ENCODE results near the gene EDA2R. TPM values are rescaled to one million over a fixed set of nuclear protein-coding genes. Genes with fewer than 3 reads are reported as not detected.

EDA2R gene, protein sequence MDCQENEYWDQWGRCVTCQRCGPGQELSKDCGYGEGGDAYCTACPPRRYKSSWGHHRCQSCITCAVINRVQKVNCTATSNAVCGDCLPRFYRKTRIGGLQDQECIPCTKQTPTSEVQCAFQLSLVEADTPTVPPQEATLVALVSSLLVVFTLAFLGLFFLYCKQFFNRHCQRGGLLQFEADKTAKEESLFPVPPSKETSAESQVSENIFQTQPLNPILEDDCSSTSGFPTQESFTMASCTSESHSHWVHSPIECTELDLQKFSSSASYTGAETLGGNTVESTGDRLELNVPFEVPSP
- 7.0 and 7.6 TPM in 2 replicates for total RNA-seq

DNA sequence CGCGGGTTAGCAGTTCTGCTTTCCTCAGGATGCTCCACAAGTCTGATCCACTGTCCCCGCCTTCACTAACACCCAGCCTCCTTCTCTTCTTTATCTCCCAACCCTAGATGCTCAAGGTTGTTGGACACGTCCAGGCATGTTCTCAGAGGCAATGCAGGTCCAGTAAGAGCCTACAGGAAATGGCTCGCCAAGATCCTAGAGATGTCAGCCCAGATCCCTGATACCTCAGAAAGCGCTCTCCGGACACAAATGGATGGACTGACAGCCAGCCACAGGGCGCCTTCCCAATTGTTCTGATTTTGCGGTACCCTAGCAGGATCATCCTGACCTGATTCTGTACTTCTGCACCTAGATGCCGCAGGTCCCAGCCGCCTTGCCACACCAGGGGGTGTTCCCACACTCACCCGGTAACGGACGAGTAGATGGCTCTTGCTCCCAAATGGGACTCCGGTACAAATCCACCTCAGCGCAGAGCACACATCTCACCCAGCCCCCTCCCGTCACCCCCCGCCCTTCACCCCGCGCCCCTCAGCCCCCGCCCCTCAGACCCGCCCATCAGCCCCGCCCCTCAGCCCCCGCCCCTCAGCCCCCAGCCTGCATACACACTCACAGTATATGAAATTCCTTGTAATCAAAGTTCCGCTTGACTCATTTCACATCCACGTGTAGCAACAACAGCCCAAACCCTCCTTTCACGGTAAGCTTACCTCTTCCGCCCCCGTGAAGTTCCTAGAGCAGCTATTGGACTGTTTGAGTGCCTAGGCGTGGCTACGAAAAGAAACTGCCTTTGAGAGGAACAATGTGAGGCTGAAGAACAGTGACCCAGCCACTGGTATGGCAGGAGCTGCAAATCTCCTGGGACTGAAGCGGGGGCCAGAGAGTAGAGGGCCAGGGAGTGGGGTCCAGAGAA is at the start of gene EDA2R:
Gene EDA2R (minus strand): TSS at position 488 of the 910 bp plus-strand sequence. CDS start 23,058 bp downstream, outside the sequence.
- no peak for DNase-seq (ENCODE audit: extremely low read depth, low read depth, low spot score)

DNA sequence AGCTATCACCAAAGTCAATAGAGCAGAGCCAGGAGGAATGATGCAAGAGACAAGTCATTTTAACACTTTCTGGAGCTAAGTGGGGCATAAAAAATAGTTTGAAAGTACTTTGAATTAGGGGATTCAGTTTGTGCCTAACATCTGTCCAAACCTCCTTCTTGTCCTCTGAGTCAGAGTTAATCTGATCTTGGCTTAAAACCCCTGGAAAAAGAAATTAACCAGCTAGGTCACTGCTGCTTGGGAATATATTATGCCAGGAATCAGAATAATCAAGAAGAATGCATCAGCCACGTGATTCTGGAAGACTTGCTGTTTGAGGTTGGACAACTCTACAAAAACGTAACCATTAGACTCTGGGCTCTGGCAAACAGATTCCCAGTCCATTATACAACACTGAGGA is 45.3 kb upstream of the EDA2R start:
- DNase-seq (ENCODE audit: extremely low read depth, low read depth, low spot score), result no peak

DNA sequence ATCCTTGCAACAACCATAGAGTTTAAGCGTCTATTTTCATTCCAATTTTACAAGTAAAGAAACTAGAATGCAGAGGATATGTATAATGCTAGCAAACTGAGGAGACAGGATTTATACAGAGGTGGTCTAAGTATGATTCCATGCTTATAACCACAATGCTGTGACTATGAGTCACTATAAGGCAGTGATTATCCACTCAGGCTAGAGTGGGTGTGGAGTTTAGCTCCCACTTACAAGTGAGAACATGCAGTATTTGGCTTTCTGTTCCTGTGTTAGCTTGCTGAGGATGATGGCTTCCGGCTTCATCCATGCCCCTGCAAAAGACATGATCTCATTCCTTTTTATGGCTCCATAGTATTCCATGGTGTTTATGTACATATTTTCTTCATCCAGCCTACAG is 41.6 kb upstream of the EDA2R start:
- no peak for DNase-seq (ENCODE audit: extremely low read depth, low read depth, low spot score)

DNA sequence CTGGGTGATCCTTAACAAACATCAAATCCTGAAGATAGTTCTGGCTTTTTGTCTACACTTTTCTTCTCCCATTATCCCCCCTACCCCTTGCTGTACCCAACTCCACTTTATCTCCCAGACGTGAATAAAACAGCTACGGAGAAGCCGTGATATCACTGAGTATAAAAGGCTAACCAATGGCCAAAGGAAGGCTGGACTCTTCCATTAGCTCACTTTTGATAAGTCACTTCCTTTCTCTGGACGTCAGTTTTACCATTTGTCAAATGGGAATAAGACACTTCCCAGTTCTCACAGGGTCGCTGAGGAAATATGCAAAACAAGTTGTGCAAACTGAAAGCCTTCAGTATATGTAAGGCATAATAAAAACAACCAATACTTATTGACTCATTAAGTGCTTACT is 38.6 kb upstream of the EDA2R start:
- no peak for DNase-seq (ENCODE audit: extremely low read depth, low read depth, low spot score)

DNA sequence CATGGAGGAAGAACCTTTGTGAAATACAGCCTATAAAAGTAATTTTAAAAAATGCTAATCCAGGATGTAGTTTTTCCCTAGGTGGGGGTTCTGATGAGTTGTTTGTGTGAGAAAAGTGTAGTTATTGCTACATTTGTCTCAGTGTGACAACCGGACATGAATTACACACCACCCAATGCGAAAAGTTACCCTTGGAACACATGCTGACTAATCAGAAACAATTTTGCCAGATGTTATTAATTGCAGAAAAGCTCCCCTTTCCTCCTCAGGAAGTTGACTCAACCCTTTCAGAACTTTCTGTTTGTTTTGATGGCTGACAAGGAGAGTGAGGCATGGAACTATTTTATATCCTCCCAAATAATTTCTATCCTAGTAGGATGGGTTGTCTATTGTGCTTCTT is 38.1 kb upstream of the EDA2R start:
- DNase-seq (ENCODE audit: extremely low read depth, low read depth, low spot score), result no peak

DNA sequence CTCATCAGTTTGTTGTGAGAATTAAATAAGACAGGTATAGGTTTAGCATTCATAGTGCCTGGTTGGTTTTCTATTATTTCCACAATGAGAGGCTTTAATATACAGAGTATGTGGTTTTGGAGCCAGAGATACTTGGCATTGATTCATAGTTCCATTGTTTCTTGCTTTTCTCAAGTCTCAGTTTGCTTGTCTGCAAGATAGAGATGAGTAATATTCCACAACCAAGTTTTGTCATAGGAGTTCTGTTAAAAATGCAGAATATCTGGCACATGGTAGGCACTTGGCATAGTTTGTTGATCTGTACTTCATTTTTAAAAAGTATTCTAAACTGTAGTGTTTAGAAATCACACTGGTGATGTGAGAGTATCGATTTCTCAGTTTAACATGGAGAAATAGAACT is 37.5 kb upstream of the EDA2R start:
- no peak for DNase-seq (ENCODE audit: extremely low read depth, low read depth, low spot score)

DNA sequence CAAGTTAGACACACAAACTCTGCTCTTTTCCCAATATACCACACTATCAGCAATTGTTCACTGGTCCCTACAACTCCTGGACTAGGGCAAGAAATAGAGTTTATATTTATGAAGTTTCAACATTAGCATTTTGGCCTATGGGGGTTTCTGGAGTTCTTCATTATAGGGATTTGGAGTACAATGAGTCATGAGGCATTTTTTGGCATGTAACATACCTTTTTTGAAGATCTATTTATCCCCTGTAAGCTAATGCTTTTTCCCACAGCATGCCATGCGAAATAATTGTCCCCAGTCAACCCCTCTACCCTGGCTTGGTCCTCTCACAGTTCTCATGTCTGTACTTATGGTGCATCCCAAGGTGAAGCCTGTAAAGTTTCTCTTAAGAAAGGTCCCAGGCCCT is 36.7 kb upstream of the EDA2R start:
- DNase-seq (ENCODE audit: extremely low read depth, low read depth, low spot score), result no peak

DNA sequence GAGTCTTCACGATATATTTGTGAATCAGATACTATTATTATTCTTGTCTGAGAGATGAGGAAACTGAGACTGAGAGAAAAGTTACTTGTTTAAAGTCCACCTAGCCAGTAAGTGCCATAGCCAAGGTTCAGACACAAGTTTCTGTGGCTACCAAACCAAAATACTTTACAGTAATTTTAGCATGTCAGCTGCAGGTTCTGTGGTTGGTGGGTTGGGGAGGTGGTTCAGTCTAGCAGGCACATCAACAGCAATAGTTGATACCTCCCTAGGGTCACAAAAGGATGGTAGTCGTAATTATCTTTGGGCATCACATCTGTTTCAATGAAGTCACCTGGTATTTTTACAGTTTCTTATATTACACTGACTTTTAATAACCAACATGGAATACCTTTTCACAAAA is 35.6 kb upstream of the EDA2R start:
- no peak for DNase-seq (ENCODE audit: extremely low read depth, low read depth, low spot score)

DNA sequence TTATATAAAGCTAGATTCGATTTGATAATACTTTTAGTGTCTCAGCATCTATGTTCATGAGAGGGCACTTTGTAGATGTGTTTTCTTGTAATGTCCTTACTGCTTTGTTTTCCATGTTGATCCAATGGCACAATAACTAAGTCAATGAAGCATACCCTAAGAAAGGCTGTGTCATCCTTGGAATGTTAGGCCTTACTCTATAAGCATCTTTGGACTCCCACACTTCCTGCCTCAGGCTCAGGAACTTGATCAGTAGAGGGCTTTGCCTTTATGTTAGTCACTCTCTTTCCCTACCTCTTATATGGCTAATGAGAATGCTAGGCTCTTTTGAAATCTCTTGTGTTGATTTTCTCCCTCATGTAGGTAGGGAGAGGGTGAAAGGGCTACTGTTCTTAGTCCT is 33.2 kb upstream of the EDA2R start:
- DNase-seq (ENCODE audit: extremely low read depth, low read depth, low spot score), result no peak

DNA sequence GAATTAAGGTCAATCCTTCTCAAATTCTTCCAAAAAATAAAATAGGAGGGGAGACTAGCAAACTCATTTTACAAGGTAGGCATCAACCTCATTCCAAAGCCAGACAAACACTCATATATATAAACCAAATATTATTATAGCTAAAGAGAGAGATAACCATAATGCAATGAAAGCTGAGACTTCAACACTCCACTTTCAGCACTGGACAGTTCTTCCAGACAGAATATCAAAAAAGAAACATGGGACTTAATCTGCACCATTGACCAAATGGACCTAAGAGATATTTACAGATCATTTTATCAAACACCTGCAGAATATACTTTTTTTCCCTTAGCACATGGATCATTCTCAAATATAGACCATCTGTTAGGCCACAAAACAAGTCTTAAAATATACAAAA is 15.5 kb upstream of the EDA2R start:
- no peak for DNase-seq (ENCODE audit: extremely low read depth, low read depth, low spot score)

DNA sequence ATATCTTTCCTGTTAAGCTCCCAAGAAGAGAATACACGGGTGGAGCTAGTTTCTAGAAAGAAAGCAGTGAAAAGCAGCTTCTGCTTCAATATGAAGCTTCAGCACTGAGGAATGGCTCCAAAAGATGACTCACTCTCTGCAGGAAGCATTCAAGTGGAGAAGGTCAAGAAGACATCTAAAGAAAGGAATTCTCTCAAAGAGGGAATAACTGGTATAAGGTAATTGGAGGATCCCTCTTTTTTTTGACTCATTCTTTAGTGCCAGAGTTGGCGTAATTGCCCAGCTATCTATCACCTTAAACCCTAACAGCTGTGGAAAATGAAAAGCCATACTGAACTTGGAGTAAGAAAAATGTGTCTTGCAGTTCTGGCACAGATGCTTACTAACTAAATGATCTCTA is 3.5 kb downstream of the EDA2R start:
- DNase-seq (ENCODE audit: extremely low read depth, low read depth, low spot score), result no peak

DNA sequence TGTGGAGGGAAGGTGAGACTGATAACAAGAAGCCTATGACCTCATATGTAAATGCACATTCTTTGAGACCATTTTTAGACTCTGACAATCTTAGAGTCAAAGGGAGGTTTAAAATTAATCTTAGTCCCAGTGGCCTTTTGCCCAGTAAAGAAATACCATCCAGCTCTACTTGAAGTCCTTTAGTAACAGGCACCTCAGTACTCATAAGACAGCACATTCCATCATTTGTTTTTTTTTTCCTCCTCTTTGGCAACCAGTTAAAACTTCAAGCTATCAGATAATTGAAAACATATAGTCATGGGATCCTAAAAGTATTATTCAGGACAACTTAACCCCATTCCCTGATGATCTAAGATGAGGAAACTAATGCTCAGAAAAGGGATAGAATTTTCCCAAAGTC is 4.6 kb downstream of the EDA2R start:
- DNase-seq (ENCODE audit: extremely low read depth, low read depth, low spot score), result no peak

DNA sequence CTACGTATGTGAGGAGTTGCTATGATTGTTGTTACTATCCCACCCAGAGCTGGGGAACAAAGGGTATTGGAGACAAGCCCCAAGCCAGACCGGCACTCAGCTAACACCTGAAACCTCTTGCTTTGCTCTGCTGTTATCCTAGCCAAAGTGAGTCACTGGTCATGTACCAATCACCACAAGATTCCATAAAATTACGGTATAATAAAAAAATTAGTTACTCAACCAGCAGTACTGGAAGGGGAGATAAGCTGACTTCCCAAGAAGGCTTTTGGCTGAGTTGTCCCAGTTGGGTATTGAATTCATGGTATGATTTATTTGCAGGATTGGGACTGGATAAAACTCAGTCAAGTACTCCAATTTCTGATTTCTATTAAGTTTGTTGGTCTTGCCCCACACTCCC is 5.3 kb downstream of the EDA2R start:
- DNase-seq (ENCODE audit: extremely low read depth, low read depth, low spot score), result no peak

DNA sequence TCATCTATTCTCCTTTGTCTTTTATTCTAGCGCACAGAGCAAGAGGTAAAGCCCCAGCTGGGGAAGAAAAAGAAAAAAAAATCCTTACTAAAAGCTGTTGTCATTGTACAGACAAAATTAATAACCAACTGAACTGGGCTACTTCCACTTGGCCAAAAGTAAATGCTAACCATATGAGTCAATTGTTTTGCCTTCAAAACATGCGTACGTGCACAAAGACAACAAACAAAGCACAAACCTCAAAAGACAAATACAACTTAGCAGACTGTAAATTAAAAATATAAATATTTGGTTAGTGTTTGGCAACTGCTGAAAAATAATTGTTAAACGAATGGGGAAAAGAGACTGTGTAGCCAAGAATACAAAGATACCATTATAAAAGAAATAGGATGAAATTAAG is 5.9 kb downstream of the EDA2R start:
- DNase-seq (ENCODE audit: extremely low read depth, low read depth, low spot score), result no peak

DNA sequence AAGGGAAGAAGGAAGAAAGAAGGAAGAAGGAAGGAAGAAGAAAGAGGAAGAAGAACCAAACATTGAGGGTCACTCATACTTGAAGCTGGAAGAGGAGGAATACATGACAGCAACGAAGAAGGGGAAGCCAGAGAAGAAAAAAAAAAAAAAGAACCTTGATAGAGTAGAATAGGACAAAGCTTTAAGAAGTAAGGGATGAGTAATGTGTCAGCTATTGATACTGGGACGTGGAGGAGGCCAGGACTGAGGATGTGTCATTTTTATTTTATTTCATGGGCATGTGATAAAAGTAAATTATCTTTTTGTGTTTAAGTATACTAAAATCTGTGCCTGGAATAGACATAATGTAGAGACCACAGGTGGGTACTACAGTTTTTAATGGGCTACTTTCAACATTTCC is 6.4 kb downstream of the EDA2R start:
- no peak for DNase-seq (ENCODE audit: extremely low read depth, low read depth, low spot score)

DNA sequence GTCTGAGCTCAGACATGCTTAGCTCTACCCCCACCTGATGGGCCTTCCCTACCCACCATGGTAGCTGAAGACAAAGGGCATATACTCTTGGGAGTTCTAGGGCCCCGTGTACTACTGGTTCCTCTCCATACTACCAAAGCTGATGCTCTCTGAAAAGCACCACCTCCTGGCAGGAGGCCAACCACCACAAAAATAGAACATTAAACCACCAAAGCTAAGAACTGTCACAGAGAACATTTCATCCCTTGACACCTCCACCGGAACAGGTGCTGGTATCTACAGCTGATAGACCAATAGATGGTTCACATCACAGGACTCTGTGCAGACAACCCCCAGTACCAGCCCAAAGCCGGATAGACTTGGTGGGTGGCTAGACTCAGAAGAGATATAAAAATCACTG is 13.4 kb downstream of the EDA2R start:
- no peak for DNase-seq (ENCODE audit: extremely low read depth, low read depth, low spot score)

DNA sequence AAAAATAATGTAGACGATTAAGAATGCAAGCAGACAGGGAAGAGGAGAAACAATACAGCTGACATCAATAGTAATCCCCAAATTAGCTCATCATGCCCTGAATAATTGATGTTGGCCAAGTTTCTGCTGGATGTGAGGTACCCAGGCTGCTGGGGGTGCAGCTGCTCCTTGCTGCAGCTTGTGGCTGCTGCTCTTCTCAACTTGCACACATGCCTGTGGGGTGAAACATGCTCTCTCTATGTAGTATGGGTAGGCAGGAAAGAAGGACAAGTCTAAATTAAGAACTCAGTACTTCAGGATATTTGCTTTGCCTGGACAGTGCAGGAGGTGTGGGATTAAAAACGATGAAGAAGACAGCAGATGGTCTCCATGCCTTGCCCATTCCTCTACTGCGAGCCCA is 16.7 kb downstream of the EDA2R start:
- DNase-seq (ENCODE audit: extremely low read depth, low read depth, low spot score), result no peak

DNA sequence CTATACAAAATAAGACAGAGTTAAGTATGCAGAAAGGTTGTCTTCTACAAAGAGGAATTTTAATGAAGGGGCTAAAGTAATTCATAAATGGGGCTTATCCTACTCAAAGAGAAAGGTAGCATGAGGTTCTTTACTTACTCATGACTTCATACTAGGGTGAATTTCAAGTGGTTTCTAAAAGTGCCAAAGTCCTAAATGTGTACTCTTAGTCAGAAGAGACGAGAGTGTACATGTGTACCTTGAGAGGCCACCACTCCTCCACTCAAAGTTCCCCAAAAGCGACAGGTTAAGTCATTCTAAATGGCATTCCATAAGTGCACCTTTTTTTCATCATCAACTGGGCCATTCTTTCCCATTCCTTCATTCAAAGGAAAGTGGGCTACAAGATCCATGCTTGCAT is 21.9 kb downstream of the EDA2R start:
- DNase-seq (ENCODE audit: extremely low read depth, low read depth, low spot score), result no peak

DNA sequence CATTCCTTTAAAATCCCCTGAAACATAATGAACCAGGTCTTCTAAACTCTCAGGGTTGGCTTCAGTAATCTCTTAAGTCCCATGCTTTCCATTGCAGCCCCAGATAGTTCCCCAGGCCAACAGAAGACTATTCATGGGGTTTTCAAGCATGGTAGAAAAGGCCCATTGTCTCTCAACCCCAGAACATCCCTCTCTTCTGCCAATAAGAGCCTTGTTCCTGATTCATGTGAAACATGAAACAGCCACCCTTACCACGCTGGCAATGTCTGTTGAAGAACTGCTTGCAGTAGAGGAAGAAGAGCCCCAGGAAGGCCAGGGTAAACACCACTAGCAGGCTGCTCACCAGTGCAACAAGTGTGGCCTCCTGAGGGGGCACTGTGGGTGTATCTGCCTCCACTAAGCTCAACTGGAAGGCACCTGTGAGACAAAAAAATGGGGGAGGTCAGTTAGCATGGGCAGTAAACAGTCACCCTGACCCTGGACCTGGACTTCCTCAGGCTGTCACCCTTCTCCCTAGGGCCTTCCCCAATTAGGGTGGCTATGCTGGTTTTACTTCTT is 36.4 kb downstream of the EDA2R start:
- DNase-seq (ENCODE audit: extremely low read depth, low read depth, low spot score), result no peak

DNA sequence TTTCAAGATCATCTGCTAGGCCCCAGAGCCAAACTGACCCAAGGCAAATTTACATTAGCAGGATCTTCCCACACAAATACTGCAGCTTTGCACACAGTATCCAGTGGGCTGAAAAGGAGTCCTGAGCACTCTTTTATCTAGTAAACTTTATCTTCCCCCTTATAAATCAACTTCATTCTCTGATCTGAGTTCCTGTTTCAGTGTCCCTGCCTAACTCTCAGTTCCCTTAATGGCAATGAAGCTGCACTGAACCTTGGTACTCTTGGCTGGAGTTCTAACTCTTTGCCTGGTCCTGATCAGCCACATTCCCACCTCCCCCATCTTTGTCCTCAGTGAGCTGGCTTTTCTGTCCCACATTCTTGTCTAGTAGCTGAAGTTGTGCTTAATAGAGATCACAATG is 37.4 kb downstream of the EDA2R start:
- no peak for DNase-seq (ENCODE audit: extremely low read depth, low read depth, low spot score)

DNA sequence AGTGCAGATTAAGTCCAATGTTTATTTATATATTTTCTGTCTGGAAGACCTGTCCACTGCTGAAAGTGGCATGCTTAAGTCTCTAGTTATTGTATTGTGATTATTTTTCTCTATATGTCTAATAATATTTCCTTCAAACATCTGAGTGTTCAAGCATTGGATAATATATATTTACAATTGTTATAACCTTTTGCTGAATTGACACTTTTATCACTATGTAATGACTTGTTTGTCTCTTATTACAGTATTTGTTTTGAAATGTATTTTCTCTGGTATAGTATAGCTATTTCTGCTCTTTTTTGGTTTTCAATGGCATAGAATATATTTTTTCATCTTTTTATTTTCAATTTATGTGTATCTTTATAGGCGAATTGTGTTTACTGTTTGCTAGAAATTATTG is 59.7 kb downstream of the EDA2R start:
- DNase-seq (ENCODE audit: extremely low read depth, low read depth, low spot score), result no peak

DNA sequence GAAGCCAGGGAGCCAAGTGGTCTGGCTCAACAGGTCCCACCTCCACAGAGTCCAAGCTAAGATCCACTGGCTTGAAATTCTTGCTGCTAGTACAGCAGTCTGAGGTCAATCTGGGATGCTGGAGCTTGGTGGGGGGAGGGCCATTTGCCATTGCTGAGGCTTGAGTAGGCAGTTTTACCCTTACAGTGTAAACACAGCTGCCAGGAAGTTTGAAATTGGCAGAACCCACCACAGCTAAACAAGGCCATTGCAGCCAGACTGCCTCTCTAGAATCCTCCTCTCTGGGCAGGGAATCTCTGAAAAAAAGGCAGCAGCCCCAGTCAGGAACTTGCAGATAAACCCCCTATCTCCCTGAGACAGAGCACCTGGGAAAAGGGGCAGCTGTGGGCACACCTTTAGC is 84.9 kb downstream of the EDA2R start:
- DNase-seq (ENCODE audit: extremely low read depth, low read depth, low spot score), result no peak

All from glomerular endothelial cell (primary cell).